Measurements from ENCODE around the gene ADAMTS1.

DNA sequence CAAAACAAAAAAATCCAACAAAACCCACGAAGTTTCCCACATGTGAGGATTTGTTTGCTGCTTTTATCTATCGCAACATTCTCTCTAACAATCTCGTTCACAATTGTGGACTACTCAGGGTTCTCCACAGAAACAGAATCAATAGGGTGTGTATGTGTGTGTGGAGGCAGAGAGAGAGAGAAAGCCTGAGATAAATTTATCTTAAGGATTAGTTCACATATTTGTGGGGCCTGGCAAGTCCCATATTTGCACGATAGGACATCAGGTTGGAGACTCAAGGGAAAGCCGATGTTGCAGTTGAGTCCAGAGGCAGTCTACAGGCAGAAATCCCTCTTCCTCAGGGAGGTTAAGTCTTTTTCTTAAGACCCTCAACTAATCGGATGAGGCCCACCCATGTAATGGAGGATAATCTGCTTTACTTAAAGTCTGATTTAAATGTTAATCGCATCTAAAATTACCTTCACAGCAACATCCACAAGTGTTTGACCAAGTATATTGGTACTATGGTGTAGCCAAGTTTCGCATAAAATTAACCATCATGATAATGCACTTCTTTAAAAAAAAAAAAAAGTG, 31.7 kb downstream of the ADAMTS1 start:
- TF ChIP-seq, protein P1, sequence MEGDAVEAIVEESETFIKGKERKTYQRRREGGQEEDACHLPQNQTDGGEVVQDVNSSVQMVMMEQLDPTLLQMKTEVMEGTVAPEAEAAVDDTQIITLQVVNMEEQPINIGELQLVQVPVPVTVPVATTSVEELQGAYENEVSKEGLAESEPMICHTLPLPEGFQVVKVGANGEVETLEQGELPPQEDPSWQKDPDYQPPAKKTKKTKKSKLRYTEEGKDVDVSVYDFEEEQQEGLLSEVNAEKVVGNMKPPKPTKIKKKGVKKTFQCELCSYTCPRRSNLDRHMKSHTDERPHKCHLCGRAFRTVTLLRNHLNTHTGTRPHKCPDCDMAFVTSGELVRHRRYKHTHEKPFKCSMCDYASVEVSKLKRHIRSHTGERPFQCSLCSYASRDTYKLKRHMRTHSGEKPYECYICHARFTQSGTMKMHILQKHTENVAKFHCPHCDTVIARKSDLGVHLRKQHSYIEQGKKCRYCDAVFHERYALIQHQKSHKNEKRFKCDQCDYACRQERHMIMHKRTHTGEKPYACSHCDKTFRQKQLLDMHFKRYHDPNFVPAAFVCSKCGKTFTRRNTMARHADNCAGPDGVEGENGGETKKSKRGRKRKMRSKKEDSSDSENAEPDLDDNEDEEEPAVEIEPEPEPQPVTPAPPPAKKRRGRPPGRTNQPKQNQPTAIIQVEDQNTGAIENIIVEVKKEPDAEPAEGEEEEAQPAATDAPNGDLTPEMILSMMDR (IDR thresholded peaks at IDR 0.05): no peak
- no peak for TF ChIP-seq POLR2A (IDR thresholded peaks at IDR 0.05)
- no peak for TF ChIP-seq POLR2AphosphoS5 (IDR thresholded peaks at IDR 0.05)

Measured in sigmoid colon (tissue), 4 donors.